Activated naive CD4-positive, alpha-beta T cell treated with anti-CD3 and anti-CD28 coated beads, Interleukin-2, amount 10 ng/mL, durations not matched to agents 7 days and 5 days (primary cell): Measurements from ENCODE around the gene MYOM3.
"Not testable (repeated sequence)": the region's sequence is repeated elsewhere in the genome, so short reads cannot be mapped to it uniquely, and the experiment has no call there.

Source experiments
- CTCF ChIA-PET: fragments of 350-600 bp; sonication (Branson Sonifier 250); formaldehyde crosslinking; loops from one replicate; lab custom pipeline; 2021; ENCODE audit warnings: antibody characterized with exemption; lab: Charles Lee
- DNase-seq: peaks from one replicate; pipeline ENCODE4 v3.0.0-alpha.2; 2020
- H3K27ac Mint-ChIP-seq: one replicate; pipeline ENCODE4 v1.8.0; 2021; ENCODE audit warnings: mild to moderate bottlenecking, moderate library complexity, mixed read lengths
- H3K27me3 Mint-ChIP-seq: one replicate; pipeline ENCODE4 v1.8.0; 2021; ENCODE audit warnings: mild to moderate bottlenecking, mixed read lengths
- H3K36me3 Mint-ChIP-seq: one replicate; pipeline ENCODE4 v1.8.0; 2021; ENCODE audit warnings: mixed read lengths
- H3K4me1 Mint-ChIP-seq: one replicate; pipeline ENCODE4 v1.8.0; 2021; ENCODE audit warnings: mixed read lengths
- H3K4me3 Mint-ChIP-seq: one replicate; pipeline ENCODE4 v1.8.0; 2021; ENCODE audit warnings: mild to moderate bottlenecking, moderate library complexity, mixed read lengths
- H3K9me3 Mint-ChIP-seq: one replicate; pipeline ENCODE4 v1.8.0; 2021; ENCODE audit warnings: mixed read lengths

MYOM3 gene

GRCh38 chr1:24022581-24023361 lies 89.2 kb downstream of the MYOM3 start:
- Mint-ChIP-seq H3K36me3 (no peaks in the 10 kb centered on the region), H3K9me3 (no peaks in the 10 kb centered on the region), H3K4me1 (no peaks in the 10 kb centered on the region), H3K27ac (no peak overlapping the region), H3K4me3 (no peak overlapping the region), H3K27me3 (peaks cover 14% of the 10 kb centered on the region)
- CTCF ChIA-PET: no interaction called here
- DNase-seq: no peak

- Mint-ChIP-seq H3K4me3 (no peak overlapping the region), H3K36me3 (no peaks in the 10 kb centered on the region), H3K27ac (no peak overlapping the region), H3K9me3 (no peaks in the 10 kb centered on the region), H3K27me3 (peaks cover 18% of the 10 kb centered on the region), H3K4me1 (no peaks in the 10 kb centered on the region)
- CTCF ChIA-PET: interaction anchor here (1.4 kb wide), 1 partner anchor 17 kb away, joined by 3 read pairs; no protein-coding TSS in a partner anchor
- DNase-seq: no peak
Observed at GRCh38 chr1:24021403-24022266, 90.3 kb downstream of the MYOM3 start.

DNA sequence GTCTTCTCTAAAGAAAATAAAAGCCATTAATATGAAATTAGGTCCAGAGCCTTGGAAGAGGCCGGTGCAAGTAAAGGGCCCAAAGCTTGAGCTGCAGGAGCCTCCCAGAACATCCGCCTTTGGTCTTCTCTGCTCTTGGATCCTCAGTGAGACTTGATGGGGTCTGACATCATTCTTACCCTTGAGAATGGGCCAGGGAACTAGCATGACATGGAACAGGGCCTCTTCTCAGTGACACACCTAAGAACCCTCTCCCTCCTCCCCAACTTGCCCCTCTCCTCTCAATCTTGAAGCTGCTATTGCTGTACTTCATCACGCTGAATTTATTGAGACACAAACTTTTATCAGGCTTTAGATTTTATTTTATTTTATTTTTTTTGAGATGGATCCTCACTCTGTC lies 91.5 kb downstream of the MYOM3 start:
- no peaks in the 10 kb centered on the region for H3K4me1 Mint-ChIP-seq
- peaks cover 18% of the 10 kb centered on the region for H3K27me3 Mint-ChIP-seq
- DNase-seq: no peak
- CTCF ChIA-PET: interaction anchor here (1.4 kb wide), 1 partner anchor 16 kb away, joined by 3 read pairs; no protein-coding TSS in a partner anchor
- no peak overlapping the region for H3K4me3 Mint-ChIP-seq
- H3K36me3 Mint-ChIP-seq: no peaks in the 10 kb centered on the region
- H3K9me3 Mint-ChIP-seq: no peaks in the 10 kb centered on the region
- no peak overlapping the region for H3K27ac Mint-ChIP-seq

- Mint-ChIP-seq H3K9me3 (no peaks in the 10 kb centered on the region), H3K4me3 (no peak overlapping the region), H3K36me3 (no peaks in the 10 kb centered on the region), H3K4me1 (no peaks in the 10 kb centered on the region), H3K27ac (no peak overlapping the region), H3K27me3 (peaks cover 18% of the 10 kb centered on the region)
- CTCF ChIA-PET: no interaction called here
- DNase-seq: no peak
Observed at GRCh38 chr1:24020025-24020424, 91.9 kb downstream of the MYOM3 start.

GRCh38 chr1:24018611-24019580 lies 93.0 kb downstream of the MYOM3 start:
- H3K27ac Mint-ChIP-seq: no peak overlapping the region
- H3K4me1 Mint-ChIP-seq: no peaks in the 10 kb centered on the region
- CTCF ChIA-PET: no interaction called here
- no peaks in the 10 kb centered on the region for H3K36me3 Mint-ChIP-seq
- peaks cover 28% of the 10 kb centered on the region for H3K27me3 Mint-ChIP-seq
- no peaks in the 10 kb centered on the region for H3K9me3 Mint-ChIP-seq
- H3K4me3 Mint-ChIP-seq: no peak overlapping the region
- DNase-seq: no peak

GRCh38 chr1:24015221-24016210 lies 96.4 kb downstream of the MYOM3 start:
- Mint-ChIP-seq H3K4me1 (no peaks in the 10 kb centered on the region), H3K4me3 (no peak overlapping the region), H3K27me3 (peaks cover 35% of the 10 kb centered on the region), H3K27ac (no peak overlapping the region), H3K36me3 (no peaks in the 10 kb centered on the region), H3K9me3 (no peaks in the 10 kb centered on the region)
- CTCF ChIA-PET: interaction anchor here (1.2 kb wide), 1 partner anchor 12 kb away, joined by 4 read pairs; no protein-coding TSS in a partner anchor
- no peak for DNase-seq

- not testable (repeated sequence) for H3K4me1 Mint-ChIP-seq, H3K27ac Mint-ChIP-seq, H3K4me3 Mint-ChIP-seq
Observed at GRCh38 chr1:24012878-24013277, 99.1 kb downstream of the MYOM3 start.

GRCh38 chr1:24010650-24011049 lies 101.3 kb downstream of the MYOM3 start:
- no peaks in the 10 kb centered on the region for H3K9me3 Mint-ChIP-seq
- no peak overlapping the region for H3K4me3 Mint-ChIP-seq
- no peaks in the 10 kb centered on the region for H3K4me1 Mint-ChIP-seq
- CTCF ChIA-PET: no interaction called here
- peaks cover 62% of the 10 kb centered on the region for H3K27me3 Mint-ChIP-seq
- H3K27ac Mint-ChIP-seq: no peak overlapping the region
- DNase-seq: no peak
- no peaks in the 10 kb centered on the region for H3K36me3 Mint-ChIP-seq

More at GRCh38 chr1:24012878-24013277, 99.1 kb downstream of the MYOM3 start:
- H3K36me3 Mint-ChIP-seq, H3K9me3 Mint-ChIP-seq, DNase-seq, CTCF ChIA-PET: not testable (repeated sequence)
- peaks cover 52% of the 10 kb centered on the region for H3K27me3 Mint-ChIP-seq

DNA sequence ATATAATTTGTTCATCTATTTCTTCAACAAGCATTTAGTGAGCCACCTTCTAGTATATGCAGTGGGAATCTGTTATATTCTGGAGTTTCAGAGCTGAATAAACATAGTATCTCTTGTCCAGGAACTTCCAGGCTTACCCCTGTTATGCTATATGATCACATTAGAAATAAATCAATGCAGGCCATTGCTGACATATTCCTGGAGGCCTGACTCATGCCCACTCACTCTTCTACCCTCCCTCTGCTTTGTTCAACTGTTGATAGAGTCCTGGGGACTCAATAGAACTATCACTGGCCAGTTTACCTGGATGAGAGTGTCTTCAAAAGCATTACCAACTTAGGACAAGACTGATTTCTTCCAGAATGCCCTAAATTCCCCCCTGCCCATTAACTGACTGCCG lies 102.5 kb downstream of the MYOM3 start:
- Mint-ChIP-seq H3K27me3 (peaks cover 67% of the 10 kb centered on the region), H3K4me3 (no peak overlapping the region), H3K36me3 (no peaks in the 10 kb centered on the region), H3K9me3 (no peaks in the 10 kb centered on the region), H3K4me1 (no peaks in the 10 kb centered on the region), H3K27ac (no peak overlapping the region)
- CTCF ChIA-PET: no interaction called here
- DNase-seq: no peak

DNA sequence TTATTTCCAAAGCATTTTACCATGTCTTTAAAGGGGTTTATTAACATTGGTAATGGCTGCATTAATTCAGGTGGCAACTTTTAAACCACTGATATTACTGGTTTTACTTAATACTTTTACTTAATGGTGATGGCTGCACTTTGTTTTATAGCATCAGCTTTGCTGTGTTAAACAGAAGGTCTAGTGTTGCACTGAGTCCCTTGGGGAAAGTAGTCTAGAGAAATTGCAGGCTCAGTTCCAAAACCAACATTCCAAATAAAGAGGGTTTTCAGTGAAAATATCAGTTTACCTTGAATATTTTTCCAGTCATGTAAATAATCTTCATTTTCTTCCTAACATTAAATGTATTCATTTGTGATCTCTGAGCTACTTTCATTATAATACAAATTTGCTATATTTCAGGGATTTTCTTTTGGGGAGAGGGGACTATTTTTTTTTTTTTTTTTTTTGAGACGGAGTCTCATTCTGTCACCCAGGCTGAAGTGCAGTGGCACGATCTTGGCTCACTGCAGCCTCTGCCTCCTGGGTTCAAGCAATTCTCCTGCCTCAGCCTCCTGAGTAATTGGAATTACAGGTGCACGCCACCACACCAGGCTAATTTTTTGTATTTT lies 103.3 kb downstream of the MYOM3 start:
- H3K27ac Mint-ChIP-seq, H3K36me3 Mint-ChIP-seq, H3K4me1 Mint-ChIP-seq, CTCF ChIA-PET, H3K9me3 Mint-ChIP-seq, DNase-seq, H3K4me3 Mint-ChIP-seq: not testable (repeated sequence)
- H3K27me3 Mint-ChIP-seq: peaks cover 66% of the 10 kb centered on the region

GRCh38 chr1:24007079-24007478 lies 104.9 kb downstream of the MYOM3 start:
- CTCF ChIA-PET: no interaction called here
- no peak for DNase-seq

More at GRCh38 chr1:24007079-24007478, 104.9 kb downstream of the MYOM3 start:
- no peak overlapping the region for H3K4me3 Mint-ChIP-seq
- no peak overlapping the region for H3K27ac Mint-ChIP-seq
- H3K36me3 Mint-ChIP-seq: no peaks in the 10 kb centered on the region
- H3K27me3 Mint-ChIP-seq: peaks cover 65% of the 10 kb centered on the region
- no peaks in the 10 kb centered on the region for H3K4me1 Mint-ChIP-seq
- H3K9me3 Mint-ChIP-seq: no peaks in the 10 kb centered on the region
